HepG2 (cell line): Measurements from ENCODE around the gene SCGB2A2. TPM values are rescaled to one million over a fixed set of nuclear protein-coding genes. Genes with fewer than 3 reads are reported as not detected.

ENCODE experiments used
- ATF1 ChIP-seq: IDR thresholded peaks from 2 replicates; pipeline ENCODE4 v1.6.1; 2016; ENCODE audit warnings: mild to moderate bottlenecking, control low read depth
- BRCA1 ChIP-seq: sonication (generic); formaldehyde crosslinking; IDR thresholded peaks from 2 replicates; pipeline ENCODE4 v1.4.0; 2020; ENCODE audit warnings: missing genetic modification reagents
- EHMT2 ChIP-seq: fragments of 200-600 bp; sonication (generic); IDR thresholded peaks from 2 replicates; pipeline ENCODE4 v1.7.0; 2017; ENCODE audit warnings: antibody characterized with exemption, low read depth, low read length, borderline replicate concordance
- GATAD2A ChIP-seq: IDR thresholded peaks from 2 replicates; pipeline ENCODE4 v1.6.1; 2016
- MAZ ChIP-seq, 2 experiments: sonication (generic) in 1 of 2; formaldehyde crosslinking in 1 of 2; IDR thresholded peaks; 2 replicates each; pipeline versions ENCODE4 v1.5.0 to v1.6.1; 2012 to 2020; ENCODE audit warnings: low read depth in 2 of 2, mild to moderate bottlenecking in 2 of 2, borderline replicate concordance in 1 of 2, improper control_type of control experiment in 1 of 2, low read length in 1 of 2, missing genetic modification reagents in 1 of 2, moderate library complexity in 1 of 2
- PCBP2 ChIP-seq: fragments of 200-400 bp; formaldehyde crosslinking; optimal IDR thresholded peaks from 2 replicates; pipeline ENCODE3; 2018; ENCODE audit warnings: low read length, low read depth; ENCODE audit not compliant: poor library complexity, severe bottlenecking
- RFX3 ChIP-seq: IDR thresholded peaks from 2 replicates; pipeline ENCODE4 v1.6.1; 2016; ENCODE audit warnings: missing biosample characterization, missing genetic modification reagents
- SMC3 ChIP-seq: IDR thresholded peaks from 2 replicates; pipeline ENCODE4 v1.6.1; 2011; ENCODE audit warnings: low read length, improper control_type of control experiment
- SUZ12 ChIP-seq: fragments of 150-350 bp; IDR thresholded peaks from 2 replicates; pipeline ENCODE4 v1.6.1; 2014; ENCODE audit warnings: low read depth, low read length
- TARDBP ChIP-seq: sonication (generic); formaldehyde crosslinking; IDR thresholded peaks from 2 replicates; pipeline ENCODE4 v1.8.0; 2022; ENCODE audit warnings: mild to moderate bottlenecking, missing genetic modification reagents
- ZNF232 ChIP-seq: sonication (generic); formaldehyde crosslinking; IDR thresholded peaks from 2 replicates; pipeline ENCODE4 v1.4.0; 2020; ENCODE audit warnings: missing genetic modification reagents, borderline replicate concordance
- ZNF274 ChIP-seq: sonication (generic); formaldehyde crosslinking; IDR thresholded peaks from 2 replicates; pipeline ENCODE4 v1.5.1; 2020; ENCODE audit warnings: mild to moderate bottlenecking, missing genetic modification reagents
- ZNF614 ChIP-seq: IDR thresholded peaks from 2 replicates; pipeline ENCODE4 v1.6.1; 2018; ENCODE audit warnings: missing biosample characterization, missing genetic modification reagents, inconsistent platforms, borderline replicate concordance
- ZNF7 ChIP-seq: IDR thresholded peaks from 2 replicates; pipeline ENCODE4 v1.6.1; 2016; ENCODE audit warnings: missing biosample characterization, missing genetic modification reagents
- ZSCAN21 ChIP-seq: sonication (generic); formaldehyde crosslinking; IDR thresholded peaks from 2 replicates; pipeline ENCODE4 v1.8.0; 2022; ENCODE audit warnings: mild to moderate bottlenecking, missing genetic modification reagents, moderate library complexity, borderline replicate concordance
- polyA plus RNA-seq, 8 experiments: library from polyadenylated mRNA; depleted of rRNA in 3 of 8; stranded (reverse) in 7 of 8; unstranded in 1 of 8; fragments of >200 nt; fragmentation: Illumina TruSeq in 4 of 8; extraction: Trizol in 4 of 8; gene quantifications; 2 replicates each; pipeline versions ENCODE4 v1.2.1 to v1.2.3, GENCODE V29; 2011 to 2016; ENCODE audit warnings: low read depth in 4 of 8, missing spikeins in 1 of 8, mixed read lengths in 1 of 8; ENCODE audit not compliant: insufficient read depth in 1 of 8
- total RNA-seq, 5 experiments: library from RNA; depleted of rRNA; stranded (reverse); fragments of >200 nt; fragmentation: Illumina TruSeq; extraction: Trizol; gene quantifications; 2 replicates each; pipeline ENCODE4 v1.2.3, GENCODE V29; 2016; ENCODE audit warnings: low read depth in 1 of 5
- TF ChIP-seq, protein P1 (sequence below): sonication (generic); formaldehyde crosslinking; IDR thresholded peaks from 2 replicates; pipeline ENCODE4 v1.4.0; 2020; ENCODE audit warnings: missing genetic modification reagents, borderline replicate concordance
- TF ChIP-seq, protein P2 (sequence below): sonication (generic); formaldehyde crosslinking; IDR thresholded peaks from 2 replicates; pipeline ENCODE4 v1.4.0; 2020; ENCODE audit warnings: missing genetic modification reagents
- TF ChIP-seq, protein P3 (sequence below): sonication (generic); formaldehyde crosslinking; conservative IDR thresholded peaks from 2 replicates; pipeline ENCODE4 v1.4.0; 2020; ENCODE audit warnings: missing genetic modification reagents
- TF ChIP-seq, protein P4 (sequence below): sonication (generic); formaldehyde crosslinking; IDR thresholded peaks from 2 replicates; pipeline ENCODE4 v1.4.0; 2020; ENCODE audit warnings: missing genetic modification reagents, borderline replicate concordance
- TF ChIP-seq, protein P5 (sequence below): sonication (generic); formaldehyde crosslinking; IDR thresholded peaks from 2 replicates; pipeline ENCODE4 v1.4.0; 2020; ENCODE audit warnings: mild to moderate bottlenecking, low read depth, missing genetic modification reagents

Gene SCGB2A2
- total and polyA plus RNA-seq, 2 of the 13 experiments (the other 11 are each of a cell fraction or from before 2014, with no cell fraction given) = 0.12 TPM; not detected in 1

DNA sequence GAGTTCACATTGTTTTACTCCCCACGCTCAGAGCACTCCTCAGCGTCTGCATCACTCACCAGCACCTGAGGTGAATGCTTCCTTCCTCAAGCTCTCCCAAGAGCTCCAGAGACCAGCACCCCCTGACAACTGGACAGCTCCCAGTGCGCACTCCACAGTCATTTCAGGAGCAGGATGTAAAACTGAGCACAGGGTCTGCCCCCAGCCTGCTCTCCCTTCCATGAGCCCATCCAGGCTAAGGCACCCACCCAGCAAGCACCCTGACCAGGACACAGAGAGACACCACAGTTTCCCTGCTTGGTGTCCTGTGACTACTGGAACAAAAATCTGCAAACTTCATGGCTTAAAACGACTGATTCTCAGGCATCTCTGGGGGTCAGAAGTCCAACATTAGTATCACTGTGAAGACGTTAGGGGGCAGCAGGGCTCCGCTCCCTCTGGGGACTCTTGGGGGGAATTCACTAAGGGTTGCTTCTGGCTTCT is 24.6 kb upstream of the SCGB2A2 start (continued):
- TF ChIP-seq, protein P1, sequence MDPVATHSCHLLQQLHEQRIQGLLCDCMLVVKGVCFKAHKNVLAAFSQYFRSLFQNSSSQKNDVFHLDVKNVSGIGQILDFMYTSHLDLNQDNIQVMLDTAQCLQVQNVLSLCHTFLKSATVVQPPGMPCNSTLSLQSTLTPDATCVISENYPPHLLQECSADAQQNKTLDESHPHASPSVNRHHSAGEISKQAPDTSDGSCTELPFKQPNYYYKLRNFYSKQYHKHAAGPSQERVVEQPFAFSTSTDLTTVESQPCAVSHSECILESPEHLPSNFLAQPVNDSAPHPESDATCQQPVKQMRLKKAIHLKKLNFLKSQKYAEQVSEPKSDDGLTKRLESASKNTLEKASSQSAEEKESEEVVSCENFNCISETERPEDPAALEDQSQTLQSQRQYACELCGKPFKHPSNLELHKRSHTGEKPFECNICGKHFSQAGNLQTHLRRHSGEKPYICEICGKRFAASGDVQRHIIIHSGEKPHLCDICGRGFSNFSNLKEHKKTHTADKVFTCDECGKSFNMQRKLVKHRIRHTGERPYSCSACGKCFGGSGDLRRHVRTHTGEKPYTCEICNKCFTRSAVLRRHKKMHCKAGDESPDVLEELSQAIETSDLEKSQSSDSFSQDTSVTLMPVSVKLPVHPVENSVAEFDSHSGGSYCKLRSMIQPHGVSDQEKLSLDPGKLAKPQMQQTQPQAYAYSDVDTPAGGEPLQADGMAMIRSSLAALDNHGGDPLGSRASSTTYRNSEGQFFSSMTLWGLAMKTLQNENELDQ (CRISPR knock-in tag) = peak; percentile 90
- TF ChIP-seq ATF1 (CRISPR knock-in tag) = no peak
- TF ChIP-seq, protein P2, sequence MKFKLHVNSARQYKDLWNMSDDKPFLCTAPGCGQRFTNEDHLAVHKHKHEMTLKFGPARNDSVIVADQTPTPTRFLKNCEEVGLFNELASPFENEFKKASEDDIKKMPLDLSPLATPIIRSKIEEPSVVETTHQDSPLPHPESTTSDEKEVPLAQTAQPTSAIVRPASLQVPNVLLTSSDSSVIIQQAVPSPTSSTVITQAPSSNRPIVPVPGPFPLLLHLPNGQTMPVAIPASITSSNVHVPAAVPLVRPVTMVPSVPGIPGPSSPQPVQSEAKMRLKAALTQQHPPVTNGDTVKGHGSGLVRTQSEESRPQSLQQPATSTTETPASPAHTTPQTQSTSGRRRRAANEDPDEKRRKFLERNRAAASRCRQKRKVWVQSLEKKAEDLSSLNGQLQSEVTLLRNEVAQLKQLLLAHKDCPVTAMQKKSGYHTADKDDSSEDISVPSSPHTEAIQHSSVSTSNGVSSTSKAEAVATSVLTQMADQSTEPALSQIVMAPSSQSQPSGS (CRISPR knock-in tag) = peak; percentile 58
- TF ChIP-seq ZNF7 (CRISPR knock-in tag) = 0 out of 2 replicates have a peak, but pooled peaks have one; percentile 39
- 0 out of 2 replicates have a peak, but pooled peaks have one; percentile 43 for TF ChIP-seq GATAD2A
- peak; percentile 86 for TF ChIP-seq SMC3
- 0 out of 2 replicates have a peak, but pooled peaks have one; percentile 75 for TF ChIP-seq ZNF232 (CRISPR knock-in tag)
- TF ChIP-seq RFX3 (CRISPR knock-in tag) = peak; percentile 15; the same call in 1 of the 2 replicates
- no peak for TF ChIP-seq SUZ12
- peak; percentile 75; the same call in 1 of the 2 replicates for TF ChIP-seq ZSCAN21 (CRISPR knock-in tag)
- peak; percentile 82; the same call in 1 of the 2 replicates for TF ChIP-seq ZNF274 (CRISPR knock-in tag)
- TF ChIP-seq MAZ (IDR thresholded peaks at IDR 0.05; ENCODE audit: borderline replicate concordance, low read depth, low read length) = no peak
- TF ChIP-seq MAZ (CRISPR knock-in tag; IDR thresholded peaks at IDR 0.05; ENCODE audit: low read depth) = 0 out of 2 replicates have a peak, but pooled peaks have one; percentile 33
- peak; percentile 93 for TF ChIP-seq EHMT2
- TF ChIP-seq PCBP2 = no peak
- TF ChIP-seq, protein P3, sequence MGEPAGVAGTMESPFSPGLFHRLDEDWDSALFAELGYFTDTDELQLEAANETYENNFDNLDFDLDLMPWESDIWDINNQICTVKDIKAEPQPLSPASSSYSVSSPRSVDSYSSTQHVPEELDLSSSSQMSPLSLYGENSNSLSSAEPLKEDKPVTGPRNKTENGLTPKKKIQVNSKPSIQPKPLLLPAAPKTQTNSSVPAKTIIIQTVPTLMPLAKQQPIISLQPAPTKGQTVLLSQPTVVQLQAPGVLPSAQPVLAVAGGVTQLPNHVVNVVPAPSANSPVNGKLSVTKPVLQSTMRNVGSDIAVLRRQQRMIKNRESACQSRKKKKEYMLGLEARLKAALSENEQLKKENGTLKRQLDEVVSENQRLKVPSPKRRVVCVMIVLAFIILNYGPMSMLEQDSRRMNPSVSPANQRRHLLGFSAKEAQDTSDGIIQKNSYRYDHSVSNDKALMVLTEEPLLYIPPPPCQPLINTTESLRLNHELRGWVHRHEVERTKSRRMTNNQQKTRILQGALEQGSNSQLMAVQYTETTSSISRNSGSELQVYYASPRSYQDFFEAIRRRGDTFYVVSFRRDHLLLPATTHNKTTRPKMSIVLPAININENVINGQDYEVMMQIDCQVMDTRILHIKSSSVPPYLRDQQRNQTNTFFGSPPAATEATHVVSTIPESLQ = no peak
- TF ChIP-seq, protein P4, sequence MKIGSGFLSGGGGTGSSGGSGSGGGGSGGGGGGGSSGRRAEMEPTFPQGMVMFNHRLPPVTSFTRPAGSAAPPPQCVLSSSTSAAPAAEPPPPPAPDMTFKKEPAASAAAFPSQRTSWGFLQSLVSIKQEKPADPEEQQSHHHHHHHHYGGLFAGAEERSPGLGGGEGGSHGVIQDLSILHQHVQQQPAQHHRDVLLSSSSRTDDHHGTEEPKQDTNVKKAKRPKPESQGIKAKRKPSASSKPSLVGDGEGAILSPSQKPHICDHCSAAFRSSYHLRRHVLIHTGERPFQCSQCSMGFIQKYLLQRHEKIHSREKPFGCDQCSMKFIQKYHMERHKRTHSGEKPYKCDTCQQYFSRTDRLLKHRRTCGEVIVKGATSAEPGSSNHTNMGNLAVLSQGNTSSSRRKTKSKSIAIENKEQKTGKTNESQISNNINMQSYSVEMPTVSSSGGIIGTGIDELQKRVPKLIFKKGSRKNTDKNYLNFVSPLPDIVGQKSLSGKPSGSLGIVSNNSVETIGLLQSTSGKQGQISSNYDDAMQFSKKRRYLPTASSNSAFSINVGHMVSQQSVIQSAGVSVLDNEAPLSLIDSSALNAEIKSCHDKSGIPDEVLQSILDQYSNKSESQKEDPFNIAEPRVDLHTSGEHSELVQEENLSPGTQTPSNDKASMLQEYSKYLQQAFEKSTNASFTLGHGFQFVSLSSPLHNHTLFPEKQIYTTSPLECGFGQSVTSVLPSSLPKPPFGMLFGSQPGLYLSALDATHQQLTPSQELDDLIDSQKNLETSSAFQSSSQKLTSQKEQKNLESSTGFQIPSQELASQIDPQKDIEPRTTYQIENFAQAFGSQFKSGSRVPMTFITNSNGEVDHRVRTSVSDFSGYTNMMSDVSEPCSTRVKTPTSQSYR (CRISPR knock-in tag) = peak; percentile 44; the same call in 1 of the 2 replicates
- TF ChIP-seq TARDBP (CRISPR knock-in tag) = 0 out of 2 replicates have a peak, but pooled peaks have one; percentile 43
- 0 out of 2 replicates have a peak, but pooled peaks have one; percentile 38 for TF ChIP-seq ZNF614 (CRISPR knock-in tag)
- TF ChIP-seq, protein P5, sequence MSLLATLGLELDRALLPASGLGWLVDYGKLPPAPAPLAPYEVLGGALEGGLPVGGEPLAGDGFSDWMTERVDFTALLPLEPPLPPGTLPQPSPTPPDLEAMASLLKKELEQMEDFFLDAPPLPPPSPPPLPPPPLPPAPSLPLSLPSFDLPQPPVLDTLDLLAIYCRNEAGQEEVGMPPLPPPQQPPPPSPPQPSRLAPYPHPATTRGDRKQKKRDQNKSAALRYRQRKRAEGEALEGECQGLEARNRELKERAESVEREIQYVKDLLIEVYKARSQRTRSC (CRISPR knock-in tag) = no peak
- TF ChIP-seq BRCA1 = 0 out of 2 replicates have a peak, but pooled peaks have one; percentile 45
